GM12878 (cell line): ENCODE data around the gene PLTP. TPM values are rescaled to one million over a fixed set of nuclear protein-coding genes. Genes with fewer than 3 reads are reported as not detected.

Source experiments
- ATAC-seq: fragments of 200-7000 bp; cut with Tn5 transposase; 3 replicates; pipeline ENCODE4 v1.9.1; 2020; ENCODE audit warnings: mild to moderate bottlenecking, moderate library complexity
- BruUV-seq: library from RNA; stranded (reverse); fragments of 400-500 nt; replicated peaks from 2 replicates; lab custom pipeline; 2021; lab: Mats Ljungman, UMichigan
- CTCF ChIA-PET: fragments of 300-600 bp; sonication (Branson Sonifier 250); formaldehyde crosslinking; extraction: SDS; loops from one replicate; lab custom pipeline; 2021; ENCODE audit warnings: inconsistent platforms; lab: Yijun Ruan, JAX
- POLR2A ChIA-PET: fragments of 350-600 bp; formaldehyde crosslinking; extraction: SDS; loops from one replicate; lab custom pipeline; 2021; ENCODE audit warnings: inconsistent platforms; lab: Charles Lee
- RAD21 ChIA-PET: fragments of 300-600 bp; sonication (Branson Sonifier 250); formaldehyde crosslinking; loops from one replicate; lab custom pipeline; 2023; ENCODE audit warnings: antibody characterized with exemption; ENCODE audit not compliant: unreplicated experiment; lab: Charles Lee
- SMC1A ChIA-PET: fragments of 300-600 bp; sonication (Branson Sonifier 250); formaldehyde crosslinking; loops from one replicate; lab custom pipeline; 2023; ENCODE audit not compliant: unreplicated experiment, uncharacterized antibody; lab: Charles Lee
- DNase-seq: peaks from one replicate; pipeline ENCODE4 v3.0.0-alpha.2; 2011; ENCODE audit warnings: low read depth, low spot score
- FAIRE-seq: peaks from 3 replicates; lab custom pipeline; 2011; peaks lifted over from hg19 to GRCh38; lab: Jason Lieb, UNC
- H2AFZ ChIP-seq: 2 replicates; pipeline ENCODE4 v1.6.0; 2011; ENCODE audit warnings: low read depth, low read length, control low read depth; ENCODE audit not compliant: control insufficient read depth
- H3K27ac ChIP-seq: 2 replicates; pipeline ENCODE4 v1.5.1; 2011; ENCODE audit warnings: control low read depth; ENCODE audit not compliant: control insufficient read depth, insufficient read depth
- H3K27me3 ChIP-seq, 2 experiments: replicated peaks in 1 of 2; 2 replicates each; pipeline versions ENCODE4 v1.6.0 to v1.6.1; 2011; ENCODE audit warnings: low read length in 1 of 2; ENCODE audit not compliant: control insufficient read depth in 2 of 2, insufficient read depth in 2 of 2
- H3K36me3 ChIP-seq, 2 experiments: 2 replicates each; pipeline ENCODE4 v1.5.1; 2011; ENCODE audit warnings: low read length in 1 of 2; ENCODE audit not compliant: control insufficient read depth in 2 of 2, insufficient read depth in 2 of 2
- H3K4me1 ChIP-seq: 2 replicates; pipeline ENCODE4 v1.6.1; 2011; ENCODE audit warnings: mild to moderate bottlenecking, low read length, moderate library complexity, mixed read lengths; ENCODE audit not compliant: control insufficient read depth, insufficient read depth
- H3K4me2 ChIP-seq: 2 replicates; pipeline ENCODE4 v1.6.0; 2011; ENCODE audit warnings: control low read depth; ENCODE audit not compliant: control insufficient read depth, insufficient read depth
- H3K4me3 ChIP-seq: fragments of 200-600 bp; sonication (generic); 2 replicates; pipeline ENCODE4 v1.5.1; 2016
- H3K79me2 ChIP-seq: 2 replicates; pipeline ENCODE4 v1.6.0; 2011; ENCODE audit warnings: low read length; ENCODE audit not compliant: control insufficient read depth, insufficient read depth
- H3K9ac ChIP-seq: 2 replicates; pipeline ENCODE4 v1.8.0; 2011; ENCODE audit warnings: low read length, control low read depth, mixed read lengths; ENCODE audit not compliant: control insufficient read depth, insufficient read depth
- H3K9me3 ChIP-seq: replicated peaks from 3 replicates; pipeline ENCODE4 v1.5.1; 2011; ENCODE audit warnings: mild to moderate bottlenecking, low read length; ENCODE audit not compliant: control insufficient read depth, insufficient read depth
- H4K20me1 ChIP-seq: 2 replicates; pipeline ENCODE4 v1.6.0; 2011; ENCODE audit not compliant: control insufficient read depth, insufficient read depth
- ATF7 ChIP-seq: fragments of 450-650 bp; IDR thresholded peaks from 2 replicates; pipeline ENCODE4 v1.6.1; 2016; ENCODE audit warnings: low read depth, mild to moderate bottlenecking
- BRCA1 ChIP-seq: IDR thresholded peaks from 2 replicates; pipeline ENCODE4 v1.6.1; 2011; ENCODE audit warnings: low read depth, low read length, improper control_type of control experiment
- CBX3 ChIP-seq: fragments of 200-600 bp; sonication (generic); IDR thresholded peaks from 2 replicates; pipeline ENCODE4 v1.6.1; 2016; ENCODE audit warnings: low read depth, borderline replicate concordance
- CBX5 ChIP-seq: sonication (generic); IDR thresholded peaks from 2 replicates; pipeline ENCODE4 v1.6.1; 2016; ENCODE audit warnings: low read depth, moderate library complexity, mild to moderate bottlenecking, inconsistent platforms
- DPF2 ChIP-seq: fragments of 450-650 bp; IDR thresholded peaks from 2 replicates; pipeline ENCODE4 v1.6.1; 2017; ENCODE audit warnings: mild to moderate bottlenecking
- JUNB ChIP-seq: IDR thresholded peaks from 2 replicates; pipeline ENCODE4 v1.6.1; 2016; ENCODE audit warnings: antibody characterized with exemption, mild to moderate bottlenecking
- MTA2 ChIP-seq: fragments of 450-650 bp; IDR thresholded peaks from 2 replicates; pipeline ENCODE4 v1.6.1; 2016; ENCODE audit warnings: low read depth, mild to moderate bottlenecking, moderate library complexity
- SMAD1 ChIP-seq: fragments of 450-650 bp; IDR thresholded peaks from 2 replicates; pipeline ENCODE4 v1.6.1; 2018; ENCODE audit warnings: mild to moderate bottlenecking, low read depth; ENCODE audit not compliant: partially characterized antibody
- WRNIP1 ChIP-seq: IDR thresholded peaks from 2 replicates; pipeline ENCODE4 v1.6.1; 2011; ENCODE audit warnings: low read depth, low read length, improper control_type of control experiment, borderline replicate concordance
- ZNF24 ChIP-seq: fragments of 450-650 bp; IDR thresholded peaks from 2 replicates; pipeline ENCODE4 v1.6.1; 2017; ENCODE audit warnings: antibody characterized with exemption, mild to moderate bottlenecking
- WGBS: methylation state at CpG from one replicate; pipeline ENCODE4 v1.1.6; 2016; ENCODE audit warnings: low lambda C conversion rate; ENCODE audit not compliant: insufficient replicate concordance, insufficient coverage; ENCODE audit errors: missing lambda C conversion rate; 5-methylcytosine and 5-hydroxymethylcytosine counted together
- in situ Hi-C: fragments of 300-500 bp; cut with MboI; formaldehyde crosslinking; loops from 9 replicates; pipeline ENCODE4 v1.14.3; 2018; ENCODE audit warnings: mixed read lengths
- intact Hi-C: fragments of 100-400 bp; cut with micrococcal nuclease; formaldehyde crosslinking; loops from one replicate; pipeline ENCODE4 v1.14.2; 2022; ENCODE audit not compliant: unreplicated experiment
- polyA plus RNA-seq, 11 experiments: library from polyadenylated mRNA; depleted of rRNA in 4 of 11; unstranded in 6 of 11; stranded (reverse) in 5 of 11; fragments of >200 nt; fragmentation: Nextera tagmentation in 4 of 11; fragmentation: Illumina TruSeq in 1 of 11; extraction: Ambion mirVana in 4 of 11; extraction: Trizol in 1 of 11; gene quantifications; 1 replicate in 1 of 11; 2 replicates in 10 of 11; pipeline versions ENCODE4 v1.2.1 to v1.2.3, GENCODE V29; 2011 to 2016; ENCODE audit warnings: inconsistent platforms in 2 of 11, missing spikeins in 2 of 11, low read depth in 1 of 11
- total RNA-seq, 4 experiments: library from RNA; depleted of rRNA in 3 of 4; stranded (reverse); fragments of >200 nt in 3 of 4; fragmentation: Illumina TruSeq in 1 of 4; extraction: Trizol in 1 of 4; gene quantifications; 2 replicates each; pipeline versions ENCODE4 v1.2.1 to v1.2.3, GENCODE V29; 2013 to 2021
- TF ChIP-seq, protein P1 (sequence below): IDR thresholded peaks from 2 replicates; pipeline ENCODE4 v1.6.1; 2012; ENCODE audit warnings: low read length, inconsistent platforms
- TF ChIP-seq, protein P2 (sequence below): IDR thresholded peaks from 2 replicates; pipeline ENCODE4 v1.6.1; 2012; ENCODE audit warnings: low read depth, low read length, improper control_type of control experiment

Gene PLTP
- total and polyA plus RNA-seq, 10 of the 15 experiments (the other 5 are each of a cell fraction or from before 2014, with no cell fraction given): 1.6 to 17.0 (median 7.6) TPM

DNA sequence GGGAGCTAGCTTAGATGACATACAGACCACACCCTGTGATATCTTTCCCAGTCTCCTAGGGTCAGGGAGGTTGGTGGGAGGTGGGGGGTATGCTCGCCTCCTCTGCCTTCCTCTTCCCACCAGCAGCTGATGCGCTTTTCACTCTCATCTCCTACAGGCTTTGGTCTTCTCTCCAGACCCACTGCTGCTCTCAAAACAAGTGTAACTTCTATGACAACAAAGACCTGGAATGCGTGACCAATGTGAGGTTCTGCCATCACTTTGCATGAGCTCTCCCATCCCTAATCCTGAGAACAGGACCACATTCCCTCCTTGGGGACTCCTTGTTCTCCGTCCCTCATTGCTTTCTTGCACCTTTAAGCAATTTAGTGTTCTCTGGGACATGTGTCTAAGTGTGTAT lies 18.1 kb downstream of the PLTP start:
- FAIRE-seq: no peak
- 55% methylated on average over 4 of the region's 4 CpGs for WGBS
- H4K20me1 ChIP-seq: no peaks in the 10 kb centered on the region
- TF ChIP-seq JUNB: no peak
- TF ChIP-seq CBX5: no peak
- TF ChIP-seq CBX3: no peak
- TF ChIP-seq ZNF24: no peak
- no peak for TF ChIP-seq SMAD1
- TF ChIP-seq BRCA1: no peak
- TF ChIP-seq, protein P1, sequence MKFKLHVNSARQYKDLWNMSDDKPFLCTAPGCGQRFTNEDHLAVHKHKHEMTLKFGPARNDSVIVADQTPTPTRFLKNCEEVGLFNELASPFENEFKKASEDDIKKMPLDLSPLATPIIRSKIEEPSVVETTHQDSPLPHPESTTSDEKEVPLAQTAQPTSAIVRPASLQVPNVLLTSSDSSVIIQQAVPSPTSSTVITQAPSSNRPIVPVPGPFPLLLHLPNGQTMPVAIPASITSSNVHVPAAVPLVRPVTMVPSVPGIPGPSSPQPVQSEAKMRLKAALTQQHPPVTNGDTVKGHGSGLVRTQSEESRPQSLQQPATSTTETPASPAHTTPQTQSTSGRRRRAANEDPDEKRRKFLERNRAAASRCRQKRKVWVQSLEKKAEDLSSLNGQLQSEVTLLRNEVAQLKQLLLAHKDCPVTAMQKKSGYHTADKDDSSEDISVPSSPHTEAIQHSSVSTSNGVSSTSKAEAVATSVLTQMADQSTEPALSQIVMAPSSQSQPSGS: no peak
- TF ChIP-seq MTA2: no peak
- TF ChIP-seq DPF2: no peak
- no peak for TF ChIP-seq WRNIP1
- no peak for TF ChIP-seq ATF7
- TF ChIP-seq, protein P2, sequence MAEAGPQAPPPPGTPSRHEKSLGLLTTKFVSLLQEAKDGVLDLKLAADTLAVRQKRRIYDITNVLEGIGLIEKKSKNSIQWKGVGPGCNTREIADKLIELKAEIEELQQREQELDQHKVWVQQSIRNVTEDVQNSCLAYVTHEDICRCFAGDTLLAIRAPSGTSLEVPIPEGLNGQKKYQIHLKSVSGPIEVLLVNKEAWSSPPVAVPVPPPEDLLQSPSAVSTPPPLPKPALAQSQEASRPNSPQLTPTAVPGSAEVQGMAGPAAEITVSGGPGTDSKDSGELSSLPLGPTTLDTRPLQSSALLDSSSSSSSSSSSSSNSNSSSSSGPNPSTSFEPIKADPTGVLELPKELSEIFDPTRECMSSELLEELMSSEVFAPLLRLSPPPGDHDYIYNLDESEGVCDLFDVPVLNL: no peak
- TF ChIP-seq, all 136 proteins: peak for 0
- SMC1A ChIA-PET: interaction anchor here (1.2 kb wide), 1 partner anchor 41 kb away, joined by 3 read pairs; no protein-coding TSS in a partner anchor
- DNase-seq (no peak), ATAC-seq (no peak)
- H3K79me2 ChIP-seq: peaks cover 4% of the 10 kb centered on the region
- no peaks in the 10 kb centered on the region for H3K9me3 ChIP-seq
- H3K36me3 ChIP-seq: peaks cover 0 to 4% of the 10 kb centered on the region in 2 experiments; a peak in 2 of 4 replicates
- intact Hi-C loops: loop anchor here (5.0 kb wide), 1 partner anchor 78 kb away; the partner anchor contains the start of gene ZNF335
- no TSS peak for BruUV-seq
- CTCF ChIA-PET: interaction anchor here (0.7 kb wide), 1 partner anchor 9 kb away, joined by 3 read pairs; no protein-coding TSS in a partner anchor
- POLR2A ChIA-PET: no interaction called here
- no peak overlapping the region for H3K4me3 ChIP-seq
- peaks cover 22% of the 10 kb centered on the region for H3K4me1 ChIP-seq
- RAD21 ChIA-PET: no interaction called here
- no peaks in the 10 kb centered on the region for H3K27me3 ChIP-seq
- no peak overlapping the region for H2AFZ ChIP-seq
- in situ Hi-C loops: no loop called here
- no peak overlapping the region for H3K9ac ChIP-seq
- no peak overlapping the region for H3K4me2 ChIP-seq
- H3K27ac ChIP-seq: no peak overlapping the region
